Activated CD4-positive, alpha-beta T cell treated with anti-CD3 and anti-CD28 coated beads for 1 hour (primary cell): ENCODE data around the gene STXBP2.
A peak's percentile ranks its signal among the peaks of the same experiment; 100 is the strongest.

ENCODE experiments used
- DNase-seq: peaks from one replicate; pipeline ENCODE4 v3.0.0-alpha.2; 2020

The STXBP2 gene

GRCh38 chr19:7657131-7657751 is 20.3 kb downstream of the STXBP2 start:
- no peak for DNase-seq

- peak; percentile 22 for DNase-seq
Measured at GRCh38 chr19:7658219-7658686, 21.3 kb downstream of the STXBP2 start.

- DNase-seq, result no peak
Measured at GRCh38 chr19:7661744-7662538, 25.0 kb downstream of the STXBP2 start.

GRCh38 chr19:7662657-7663056 is 25.7 kb downstream of the STXBP2 start:
- DNase-seq, result no peak

- DNase-seq, result no peak
Measured at GRCh38 chr19:7663706-7664105, 26.8 kb downstream of the STXBP2 start.

- no peak for DNase-seq
Measured at GRCh38 chr19:7665076-7665475, 28.2 kb downstream of the STXBP2 start.

- DNase-seq, result no peak
Measured at GRCh38 chr19:7668842-7669241, 31.9 kb downstream of the STXBP2 start, which contains the start of gene RETN. RETN (plus strand) TSS chr19:7669049; CDS start chr19:7669327, 278 bp downstream.

- no peak for DNase-seq
Measured at GRCh38 chr19:7669641-7670040, 32.7 kb downstream of the STXBP2 start.

GRCh38 chr19:7670150-7670783 is 33.4 kb downstream of the STXBP2 start:
- no peak for DNase-seq

- DNase-seq, result no peak
Measured at GRCh38 chr19:7670790-7671189, 33.9 kb downstream of the STXBP2 start.

GRCh38 chr19:7672522-7672921 is 35.6 kb downstream of the STXBP2 start:
- DNase-seq, result no peak

GRCh38 chr19:7674010-7675005 is 37.4 kb downstream of the STXBP2 start:
- DNase-seq, result no peak

- DNase-seq, result no peak
Measured at GRCh38 chr19:7676376-7676775, 39.5 kb downstream of the STXBP2 start.

GRCh38 chr19:7676854-7677253 is 39.9 kb downstream of the STXBP2 start, which contains the start of gene MCEMP1:
MCEMP1 (plus strand) TSS chr19:7677090; CDS start chr19:7677121, 31 bp downstream.
- DNase-seq, result no peak

GRCh38 chr19:7677669-7678311 is 40.9 kb downstream of the STXBP2 start:
- DNase-seq, result no peak

GRCh38 chr19:7678971-7679751 is 42.3 kb downstream of the STXBP2 start:
- DNase-seq, result peak; percentile 59

GRCh38 chr19:7679771-7680605 is 43.1 kb downstream of the STXBP2 start:
- no peak for DNase-seq

- DNase-seq, result peak; percentile 82
Measured at GRCh38 chr19:7680606-7681339, 43.9 kb downstream of the STXBP2 start, which contains the start of gene TRAPPC5. TRAPPC5 (plus strand) TSS chr19:7680833; CDS start chr19:7682254, 1,421 bp downstream.
